Urothelium cell line (cell line): ENCODE data around the gene NEK2.
A peak's percentile ranks its signal among the peaks of the same experiment; 100 is the strongest.
"Not testable (repeated sequence)": the region's sequence is repeated elsewhere in the genome, so short reads cannot be mapped to it uniquely, and the experiment has no call there.

Experiments
- DNase-seq: peaks from one replicate; pipeline ENCODE4 v3.0.0; 2011; ENCODE audit warnings: low spot score, mixed read lengths
- FAIRE-seq: peaks from 2 replicates; lab custom pipeline; 2011; peaks lifted over from hg19 to GRCh38; lab: Jason Lieb, UNC

NEK2 gene

GRCh38 chr1:211675230-211676105 is at the start of gene NEK2:
TSS of gene NEK2 (minus strand) at chr1:211675621. CDS start at chr1:211675479, 142 bp downstream.
- DNase-seq, result peak; percentile 93
- no peak for FAIRE-seq

GRCh38 chr1:211724687-211725196 is 49.3 kb upstream of the NEK2 start:
- FAIRE-seq (no peak), DNase-seq (no peak)

GRCh38 chr1:211723273-211723672 is 47.9 kb upstream of the NEK2 start:
- no peak for DNase-seq
- FAIRE-seq, result no peak

DNA sequence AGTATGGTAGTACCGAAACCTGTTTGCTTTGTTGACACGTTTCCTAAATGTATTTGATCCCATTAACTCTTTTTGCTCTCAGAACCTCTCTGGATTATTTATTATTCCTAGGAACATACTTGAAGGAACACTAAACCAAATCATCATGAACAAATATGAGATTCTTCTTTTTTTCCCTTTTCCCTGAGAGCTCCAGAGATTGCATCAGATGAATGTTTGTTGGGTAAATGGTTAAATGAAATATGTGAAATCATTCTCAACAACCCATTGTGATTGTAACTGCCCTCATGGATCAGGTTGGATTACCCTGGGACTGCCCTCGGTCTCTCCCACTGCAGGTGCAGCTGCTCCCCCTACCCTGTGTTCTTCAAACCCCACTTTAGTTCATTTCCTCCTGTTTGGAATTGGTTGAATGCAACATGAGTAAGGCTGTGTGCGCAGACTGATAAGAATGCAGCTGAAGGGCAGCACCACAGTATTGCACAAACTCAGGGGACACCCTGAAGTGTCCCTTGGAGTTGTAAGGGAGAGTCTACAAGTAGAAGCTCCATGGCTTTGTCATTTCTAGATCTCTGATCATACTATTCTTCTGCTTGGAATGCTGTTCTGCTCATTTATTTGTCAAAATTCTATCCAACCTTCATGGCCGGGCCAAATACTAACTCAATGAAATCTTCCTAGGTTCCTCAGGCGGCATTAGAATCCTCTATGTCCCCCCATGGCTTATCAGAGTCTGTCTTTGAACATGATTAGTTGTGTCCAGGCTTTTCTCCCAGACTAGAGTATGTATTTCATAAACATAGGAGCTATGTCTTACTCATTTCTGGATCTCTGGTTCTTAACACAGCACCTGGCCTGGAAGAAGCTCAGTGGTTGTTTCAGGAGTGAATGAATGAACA is 47.1 kb upstream of the NEK2 start:
- FAIRE-seq (no peak), DNase-seq (no peak)

GRCh38 chr1:211716555-211716954 is 41.1 kb upstream of the NEK2 start:
- FAIRE-seq, result not testable (repeated sequence)

GRCh38 chr1:211715971-211716370 is 40.5 kb upstream of the NEK2 start:
- no peak for FAIRE-seq
- no peak for DNase-seq

More at GRCh38 chr1:211716555-211716954, 41.1 kb upstream of the NEK2 start:
- not testable (repeated sequence) for DNase-seq

DNA sequence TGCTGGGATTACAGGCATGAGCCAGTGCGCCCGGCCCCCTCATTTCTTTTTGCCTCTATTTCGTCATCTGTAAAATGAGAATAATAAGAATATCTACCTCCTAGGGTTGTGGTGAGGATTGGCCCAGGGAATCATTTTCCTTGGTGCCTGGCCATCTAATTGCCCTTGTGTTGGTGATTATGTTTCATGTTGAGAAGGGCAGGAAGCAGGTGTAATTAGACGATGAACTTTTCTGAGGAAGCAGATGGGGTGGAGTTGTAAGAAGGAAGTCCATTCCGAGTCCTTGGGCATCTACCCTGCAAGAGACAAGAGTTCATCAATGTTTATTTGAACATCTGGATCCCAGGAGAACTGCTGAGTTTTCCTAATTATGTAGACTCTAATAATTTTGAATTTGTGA is 38.7 kb upstream of the NEK2 start:
- DNase-seq, result no peak
- FAIRE-seq, result no peak

GRCh38 chr1:211713231-211713630 is 37.8 kb upstream of the NEK2 start:
- FAIRE-seq, result no peak
- DNase-seq, result no peak

- no peak for DNase-seq
- FAIRE-seq, result no peak
Measured at GRCh38 chr1:211711315-211711705, 35.9 kb upstream of the NEK2 start.

DNA sequence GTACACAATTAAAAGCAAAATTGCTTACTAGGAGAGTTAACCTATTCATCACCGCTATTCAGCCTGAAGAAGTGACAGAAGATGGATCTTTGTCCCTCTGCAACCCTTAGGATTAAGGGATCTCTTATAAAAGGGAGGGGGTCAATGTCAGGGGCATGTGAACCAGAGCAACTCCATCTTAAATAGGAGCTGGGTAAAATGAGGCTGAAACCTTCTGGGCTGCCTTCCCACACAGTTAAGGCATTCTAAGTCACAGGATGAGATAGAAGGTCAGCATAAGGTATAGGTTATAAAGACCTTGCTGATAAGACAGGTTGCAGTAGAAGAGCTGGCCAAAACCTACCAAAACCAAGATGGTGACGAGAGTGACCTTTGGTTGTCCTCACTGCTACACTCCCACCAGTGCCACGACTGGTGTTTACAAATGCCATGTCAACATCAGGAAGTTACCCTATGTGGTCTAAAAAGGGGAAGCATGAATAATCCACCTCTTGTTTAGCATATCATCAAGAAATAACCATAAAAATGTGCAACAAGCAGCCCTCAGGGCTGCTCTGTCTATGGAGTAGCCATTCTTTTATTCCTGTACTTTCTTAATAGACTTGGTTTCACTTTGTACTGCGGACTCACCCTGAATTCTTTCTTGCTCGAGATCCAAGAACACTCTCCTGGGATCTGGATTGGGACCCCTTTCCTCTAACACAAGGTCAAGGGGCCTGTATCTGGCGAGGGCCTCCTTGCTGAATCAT is 35.3 kb upstream of the NEK2 start:
- FAIRE-seq (no peak), DNase-seq (no peak)

GRCh38 chr1:211708926-211709325 is 33.5 kb upstream of the NEK2 start:
- FAIRE-seq (no peak), DNase-seq (no peak)

GRCh38 chr1:211708006-211708405 is 32.6 kb upstream of the NEK2 start:
- no peak for FAIRE-seq

GRCh38 chr1:211705467-211706091 is 30.2 kb upstream of the NEK2 start:
- DNase-seq (no peak), FAIRE-seq (no peak)

More at GRCh38 chr1:211708006-211708405, 32.6 kb upstream of the NEK2 start:
- DNase-seq, result no peak

- FAIRE-seq (no peak), DNase-seq (no peak)
Measured at GRCh38 chr1:211704543-211704942, 29.1 kb upstream of the NEK2 start.

DNA sequence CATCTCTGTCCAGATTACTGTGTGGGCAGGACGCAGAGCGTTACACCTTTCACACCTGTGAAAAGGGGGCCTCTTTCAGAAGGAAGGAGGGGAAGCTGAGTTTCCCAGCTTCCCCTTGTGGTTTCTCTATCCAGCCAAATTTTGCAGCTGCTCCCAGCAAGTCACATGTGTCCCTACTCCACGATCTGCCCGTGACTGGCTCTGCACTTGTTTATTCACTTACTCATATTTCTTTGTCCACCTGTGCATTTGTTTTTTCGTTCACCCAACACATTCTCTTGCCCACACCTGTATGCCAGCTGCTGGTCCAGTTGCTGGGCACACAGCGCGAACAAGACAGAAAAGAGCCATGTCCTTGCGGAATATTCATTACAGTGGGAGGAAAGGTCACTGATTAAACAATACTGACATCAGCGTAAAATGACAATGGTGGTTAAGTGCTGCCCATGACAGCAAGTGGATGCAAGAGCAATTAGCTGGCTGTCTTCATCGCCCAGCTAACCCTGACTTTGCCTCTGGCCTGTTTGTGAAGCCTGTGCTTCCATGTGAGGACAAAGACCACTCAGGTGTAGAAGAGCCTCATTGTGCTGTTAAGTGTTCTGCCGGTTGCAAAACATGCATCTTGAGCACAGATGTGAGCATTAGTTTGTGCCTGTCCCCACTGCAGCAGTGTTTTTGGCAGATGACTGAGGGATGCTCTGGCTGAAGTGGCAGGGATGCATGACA is 28.6 kb upstream of the NEK2 start:
- FAIRE-seq (no peak), DNase-seq (no peak)

DNA sequence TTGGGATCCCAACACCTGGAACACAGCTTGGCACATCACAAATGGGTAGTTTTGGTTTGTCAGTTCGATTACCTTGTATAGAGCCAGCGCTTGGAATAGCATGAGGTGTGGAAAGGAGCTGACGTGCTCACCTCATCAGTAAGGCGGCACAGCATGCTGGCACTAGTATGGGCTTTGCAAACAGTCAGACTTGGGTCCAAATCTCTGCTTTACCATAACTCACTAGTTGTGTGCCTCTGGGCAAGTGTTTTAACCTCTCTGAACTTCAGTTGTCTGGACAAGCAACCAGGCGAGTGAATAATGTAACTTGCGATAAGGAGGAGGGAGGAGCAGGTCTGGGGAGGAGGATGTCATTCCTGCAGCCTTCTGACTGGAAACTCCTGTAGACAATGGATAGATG is 26.3 kb upstream of the NEK2 start:
- FAIRE-seq (no peak), DNase-seq (no peak)

DNA sequence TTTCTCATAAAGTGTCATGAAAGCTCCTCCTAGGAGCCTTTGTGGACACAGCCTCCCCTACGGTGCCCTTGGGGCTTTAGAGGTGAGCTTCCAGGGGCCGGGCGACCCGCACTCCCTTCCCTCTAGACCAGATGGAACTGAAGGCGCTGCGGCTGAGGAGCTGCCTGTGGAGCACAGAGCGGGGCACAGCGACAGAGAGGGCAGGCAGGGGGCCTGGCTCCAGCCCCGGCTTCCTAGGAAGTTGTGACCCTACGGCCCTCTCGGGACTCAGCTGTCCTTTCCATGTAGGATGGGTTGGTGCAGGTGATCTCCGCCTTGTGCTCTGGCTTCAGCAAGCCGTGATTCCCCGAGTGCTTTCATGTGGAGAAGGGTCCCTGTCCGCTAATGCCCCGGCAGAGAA is 23.6 kb upstream of the NEK2 start:
- DNase-seq (no peak), FAIRE-seq (no peak)

GRCh38 chr1:211698161-211699026 is 23.0 kb upstream of the NEK2 start:
- DNase-seq, result peak; percentile 85
- FAIRE-seq, result no peak

DNA sequence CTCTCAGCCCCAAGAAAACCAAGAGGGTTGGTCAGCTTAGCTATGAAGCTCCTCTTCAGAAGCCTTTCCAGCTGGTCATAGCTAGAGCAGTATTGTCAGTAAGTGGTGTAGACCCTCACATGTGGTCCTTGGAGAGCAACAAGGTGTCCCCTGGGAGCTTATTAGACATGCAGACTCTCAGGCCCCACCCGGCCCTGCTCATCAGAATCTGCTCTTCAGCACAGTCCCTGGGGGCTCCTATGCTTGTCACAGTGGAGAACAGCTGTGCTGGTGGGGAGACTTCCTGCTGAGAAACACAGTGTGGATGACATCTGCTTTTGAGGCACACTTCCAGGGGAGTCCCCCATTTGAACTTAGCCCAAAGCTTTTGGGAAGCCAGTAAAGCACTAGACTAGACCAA is 21.9 kb upstream of the NEK2 start:
- no peak for FAIRE-seq
- no peak for DNase-seq
